KBM-7 (cell line): ENCODE measurements around the gene MAGEL2.
"Not testable (repeated sequence)": the region's sequence is repeated elsewhere in the genome, so short reads cannot be mapped to it uniquely, and the experiment has no call there.

Experiments used
- DNase-seq: peaks from one replicate; pipeline ENCODE4 v3.0.0-alpha.2; 2015
- in situ Hi-C: fragments of 300-500 bp; cut with MboI; formaldehyde crosslinking; loops from 2 replicates; pipeline ENCODE4 v1.14.3; 2020; ENCODE audit warnings: low sequenced_read_pairs, low pct_unique_long_range_greater_than_20kb, mixed read lengths

The MAGEL2 gene

GRCh38 chr15:23628612-23629233 lies 18.9 kb downstream of the MAGEL2 start:
- in situ Hi-C loops: no loop called here
- DNase-seq: no peak

GRCh38 chr15:23616536-23616935 lies 31.1 kb downstream of the MAGEL2 start:
- in situ Hi-C loops: no loop called here
- DNase-seq: no peak

GRCh38 chr15:23606226-23606625 lies 41.4 kb downstream of the MAGEL2 start:
- DNase-seq: no peak
- in situ Hi-C loops: no loop called here

- DNase-seq: no peak
- in situ Hi-C loops: no loop called here
Measured at GRCh38 chr15:23602124-23602523, 45.5 kb downstream of the MAGEL2 start.

GRCh38 chr15:23599053-23599452 lies 48.6 kb downstream of the MAGEL2 start:
- DNase-seq: no peak
- in situ Hi-C loops: no loop called here

GRCh38 chr15:23597278-23597677 lies 50.4 kb downstream of the MAGEL2 start:
- DNase-seq, in situ Hi-C loops: not testable (repeated sequence)

- DNase-seq: no peak
- in situ Hi-C loops: no loop called here
Measured at GRCh38 chr15:23596736-23597135, 50.9 kb downstream of the MAGEL2 start.

- in situ Hi-C loops: no loop called here
- no peak for DNase-seq
Measured at GRCh38 chr15:23595368-23595767, 52.3 kb downstream of the MAGEL2 start.

GRCh38 chr15:23594252-23594770 lies 53.4 kb downstream of the MAGEL2 start:
- in situ Hi-C loops: no loop called here
- no peak for DNase-seq
